G401.6 (cell line): ENCODE data around the gene TAPBPL.
A peak's percentile ranks its signal among the peaks of the same experiment; 100 is the strongest.
"Not testable (repeated sequence)": the region's sequence is repeated elsewhere in the genome, so short reads cannot be mapped to it uniquely, and the experiment has no call there.

Experiments
- FAIRE-seq: peaks from 2 replicates; lab custom pipeline; 2012; peaks lifted over from hg19 to GRCh38; lab: Jason Lieb, UNC

TAPBPL gene

DNA sequence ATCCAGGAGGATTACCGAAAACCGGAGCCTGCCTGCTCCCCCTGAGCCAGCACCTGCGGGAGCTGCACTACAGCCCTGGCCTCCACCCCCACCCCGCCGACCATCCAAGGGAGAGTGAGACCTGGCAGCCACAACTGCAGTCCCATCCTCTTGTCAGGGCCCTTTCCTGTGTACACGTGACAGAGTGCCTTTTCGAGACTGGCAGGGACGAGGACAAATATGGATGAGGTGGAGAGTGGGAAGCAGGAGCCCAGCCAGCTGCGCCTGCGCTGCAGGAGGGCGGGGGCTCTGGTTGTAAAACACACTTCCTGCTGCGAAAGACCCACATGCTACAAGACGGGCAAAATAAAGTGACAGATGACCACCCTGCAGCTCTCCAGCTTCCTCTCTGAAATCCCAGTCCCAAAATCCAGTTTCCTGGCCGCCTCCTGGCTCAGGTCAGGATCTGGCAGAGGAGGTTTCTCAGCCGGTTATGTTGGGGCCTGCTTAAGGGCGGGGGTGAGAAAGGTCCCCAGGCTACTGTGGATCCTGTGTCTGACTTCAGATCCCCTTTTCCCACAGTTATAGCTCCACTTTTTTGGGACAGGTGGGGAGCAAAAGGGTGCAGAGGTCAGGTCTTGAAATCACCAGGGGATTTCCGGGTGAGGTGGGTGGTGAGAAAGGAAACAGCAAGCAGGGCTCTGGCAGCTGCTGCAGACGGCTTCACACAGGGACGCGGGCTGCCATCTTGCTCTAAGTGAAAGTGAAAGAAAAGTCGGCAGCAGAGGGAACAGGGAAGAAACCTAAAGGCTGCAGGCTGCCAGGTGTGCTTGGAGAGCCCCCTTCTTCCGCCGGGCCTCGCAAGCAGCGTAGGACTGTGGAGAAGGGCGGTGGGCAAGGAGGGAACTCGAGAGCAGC is at the start of gene TAPBPL:
Gene TAPBPL (plus strand): TSS at position 695 of the 897 bp plus-strand sequence. CDS start 207 bp downstream, outside the sequence.
- no peak for FAIRE-seq

DNA sequence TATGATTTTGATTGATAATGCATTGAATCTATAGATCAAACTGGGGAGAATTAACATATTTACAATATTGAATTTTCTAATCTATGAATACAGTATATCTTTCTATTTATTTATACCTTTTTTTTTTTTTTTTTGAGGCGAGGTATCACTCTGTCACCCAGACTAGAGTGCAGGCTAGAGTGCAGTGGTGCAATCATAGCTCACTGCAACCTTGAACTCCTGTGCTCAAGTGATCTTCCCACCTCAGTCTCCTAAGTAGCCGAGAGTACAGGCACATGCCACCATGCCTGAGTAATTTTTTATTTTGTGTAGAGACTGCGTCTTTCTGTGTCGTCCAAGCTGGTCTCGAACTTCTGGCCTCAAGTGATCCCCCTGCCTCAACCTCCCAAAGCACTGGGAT is 47.5 kb upstream of the TAPBPL start:
- FAIRE-seq: no peak

DNA sequence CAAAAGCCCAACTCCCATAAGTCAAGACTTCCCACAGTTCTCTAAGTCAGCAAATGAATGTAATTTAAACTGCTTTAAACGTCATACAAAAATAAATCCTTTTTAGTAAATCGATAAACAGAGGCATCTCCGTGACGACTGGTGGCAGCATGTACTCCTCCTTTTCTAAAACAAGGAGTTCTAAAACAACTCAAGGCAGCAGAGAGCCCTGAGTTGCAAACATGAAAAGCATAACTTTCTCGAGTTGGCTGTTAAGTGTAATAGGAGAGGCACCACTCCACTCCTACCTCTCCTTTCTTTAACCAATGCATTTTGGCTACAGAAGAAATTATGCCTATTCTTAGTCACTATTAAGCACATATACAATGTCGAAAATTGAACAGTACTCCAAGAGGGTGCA is 45.9 kb upstream of the TAPBPL start:
- no peak for FAIRE-seq

DNA sequence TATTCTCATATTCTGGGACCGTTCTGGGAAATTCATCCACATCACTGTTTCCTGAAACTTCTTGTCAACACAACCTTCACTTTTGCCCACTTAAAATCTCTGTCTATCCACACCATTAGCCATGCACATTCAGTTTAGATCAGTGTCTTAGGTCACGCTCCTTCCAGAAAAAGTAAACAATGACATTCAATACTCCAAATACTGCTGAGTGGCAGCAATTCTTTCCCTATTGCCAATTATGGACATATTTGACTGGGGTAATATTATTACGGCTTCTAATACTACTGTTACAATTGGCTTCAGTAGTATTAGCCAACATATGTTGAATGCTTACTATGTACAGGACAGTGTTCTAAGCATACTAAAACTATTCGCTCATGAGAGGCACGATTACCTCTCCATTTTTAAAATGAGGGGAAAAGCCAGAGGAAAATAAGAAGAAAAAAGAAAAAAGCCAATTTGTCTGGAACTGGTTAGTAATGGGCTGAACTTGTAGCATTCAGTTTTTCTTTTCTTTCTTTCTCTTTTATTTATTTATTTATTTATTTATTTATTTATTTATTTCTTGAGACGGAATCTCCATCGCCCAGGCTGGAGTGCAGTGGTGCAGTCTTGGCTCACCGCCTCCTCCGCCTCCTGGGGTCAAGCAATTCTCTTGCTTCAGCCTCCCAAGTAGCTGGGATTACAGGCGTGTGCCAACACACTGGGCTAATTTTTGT is 44.4 kb upstream of the TAPBPL start:
- no peak for FAIRE-seq

GRCh38 chr12:6416596-6416995 is 35.2 kb upstream of the TAPBPL start:
- FAIRE-seq: no peak

GRCh38 chr12:6418796-6419195 is 33.0 kb upstream of the TAPBPL start:
- no peak for FAIRE-seq

DNA sequence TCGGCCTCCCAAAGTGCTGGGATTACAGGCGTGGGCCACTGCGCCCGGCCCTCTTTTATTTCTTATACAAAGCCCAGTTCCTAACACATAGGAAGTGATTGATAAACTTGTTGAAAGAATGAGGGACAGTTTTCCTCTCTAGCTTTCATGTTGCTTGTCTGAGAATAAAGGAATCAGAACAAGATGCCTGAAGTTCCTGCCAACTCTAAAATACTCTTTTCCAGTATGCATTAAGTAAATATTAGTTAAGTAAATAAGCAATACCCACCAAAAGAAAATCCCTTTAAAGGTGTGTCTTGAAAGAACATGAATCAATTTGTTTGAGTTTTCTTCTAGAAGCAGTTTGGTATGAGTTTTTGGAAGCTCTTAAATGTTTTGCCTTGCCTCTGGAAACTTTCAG is 31.5 kb upstream of the TAPBPL start:
- no peak for FAIRE-seq

DNA sequence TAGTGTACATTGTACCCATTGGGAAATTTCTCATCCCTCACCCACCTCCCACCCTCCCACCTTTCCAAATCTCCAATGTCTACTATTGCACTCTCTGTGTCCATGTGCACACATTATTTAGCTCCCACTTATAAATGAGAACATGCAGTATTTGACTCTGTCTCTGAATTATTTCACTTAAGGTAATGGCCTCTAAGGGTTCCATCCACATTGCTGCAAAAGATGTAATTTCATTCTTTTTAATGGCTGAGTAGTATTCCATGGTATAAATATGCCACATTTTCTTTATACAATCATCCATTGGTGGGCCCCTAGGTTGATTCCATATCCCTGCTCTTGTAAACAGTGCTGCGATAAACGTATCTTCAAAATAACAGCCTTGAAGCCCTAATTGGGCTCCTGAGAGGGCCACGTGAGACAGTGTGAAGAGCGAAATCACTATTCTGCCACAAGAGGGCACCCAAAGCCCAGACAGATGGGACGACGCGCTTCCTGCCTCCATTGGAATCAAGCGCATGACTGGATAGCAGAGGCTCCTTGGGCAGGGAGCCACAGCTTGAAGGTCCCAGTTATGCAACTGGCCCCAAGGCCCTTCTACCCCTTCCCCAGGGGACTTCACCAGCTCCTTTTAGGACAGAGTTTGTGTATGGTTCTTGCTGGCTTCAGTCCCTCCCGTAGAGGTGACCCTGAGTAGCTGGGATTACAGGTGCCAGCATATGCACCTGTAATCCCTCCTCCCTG is 28.4 kb upstream of the TAPBPL start:
- peak; percentile 89 for FAIRE-seq

GRCh38 chr12:6424008-6424347 is 27.9 kb upstream of the TAPBPL start:
- no peak for FAIRE-seq

DNA sequence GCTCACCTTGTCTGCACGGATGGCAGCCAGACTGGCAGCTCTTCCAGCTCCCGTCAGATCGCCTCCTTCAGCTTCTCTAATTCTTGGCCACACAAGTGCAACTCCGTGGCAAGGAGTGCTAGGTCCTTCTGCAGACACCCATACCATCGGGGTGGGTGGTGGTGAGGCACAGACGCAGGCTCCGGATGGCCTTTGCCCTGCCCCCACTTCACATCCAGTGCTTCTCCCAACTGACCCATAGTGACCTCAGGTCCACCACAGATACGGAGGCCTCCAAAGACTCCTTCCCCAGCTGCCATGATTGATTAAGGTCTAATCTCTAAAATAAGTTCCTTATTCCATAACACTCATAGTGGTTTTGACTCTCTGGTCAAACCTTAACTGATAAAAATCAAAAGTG is 27.0 kb upstream of the TAPBPL start:
- no peak for FAIRE-seq

DNA sequence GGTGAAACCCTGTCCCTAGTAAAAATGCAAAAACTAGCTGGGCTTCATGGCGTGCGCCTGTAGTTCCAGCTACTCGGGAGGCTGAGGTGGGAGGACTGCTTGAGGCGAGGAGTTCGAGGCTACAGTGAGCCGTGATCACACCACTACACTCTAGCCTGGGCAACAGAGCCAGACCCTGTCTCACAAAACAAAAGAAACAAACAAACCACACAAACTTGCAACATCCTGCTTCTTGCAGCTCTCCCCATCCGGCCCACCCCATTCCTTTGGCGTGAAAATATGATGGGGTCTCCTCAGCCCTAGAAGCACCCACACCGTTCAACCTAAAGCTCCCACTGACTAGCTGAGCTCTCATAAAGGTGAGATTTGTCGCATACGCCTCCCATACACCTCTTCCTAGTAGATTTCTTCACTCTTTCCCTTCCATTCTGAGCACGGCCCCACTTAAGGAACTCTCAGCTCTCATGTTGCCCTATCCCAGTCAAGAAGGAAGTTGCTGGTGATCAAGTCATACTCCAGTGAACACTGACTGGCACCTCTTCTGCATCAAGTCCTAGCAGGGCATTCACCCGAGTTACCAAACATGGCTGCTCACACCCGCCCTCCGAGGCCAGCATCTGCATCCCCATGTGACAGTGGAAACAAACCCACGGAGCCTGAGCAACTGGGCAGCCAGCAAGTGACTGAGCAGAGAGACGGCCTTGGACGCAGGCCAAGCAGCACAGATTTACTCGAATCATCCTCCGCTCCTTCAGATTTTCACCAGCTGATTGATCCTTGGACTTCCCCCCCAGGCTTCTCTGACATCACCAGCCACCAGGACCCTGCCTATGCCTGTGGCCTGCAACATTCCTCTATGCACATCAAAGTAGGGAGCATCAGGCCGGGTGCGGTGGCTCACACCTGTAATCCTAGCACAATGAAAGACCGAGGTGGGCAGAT is 26.0 kb upstream of the TAPBPL start:
- FAIRE-seq: no peak

DNA sequence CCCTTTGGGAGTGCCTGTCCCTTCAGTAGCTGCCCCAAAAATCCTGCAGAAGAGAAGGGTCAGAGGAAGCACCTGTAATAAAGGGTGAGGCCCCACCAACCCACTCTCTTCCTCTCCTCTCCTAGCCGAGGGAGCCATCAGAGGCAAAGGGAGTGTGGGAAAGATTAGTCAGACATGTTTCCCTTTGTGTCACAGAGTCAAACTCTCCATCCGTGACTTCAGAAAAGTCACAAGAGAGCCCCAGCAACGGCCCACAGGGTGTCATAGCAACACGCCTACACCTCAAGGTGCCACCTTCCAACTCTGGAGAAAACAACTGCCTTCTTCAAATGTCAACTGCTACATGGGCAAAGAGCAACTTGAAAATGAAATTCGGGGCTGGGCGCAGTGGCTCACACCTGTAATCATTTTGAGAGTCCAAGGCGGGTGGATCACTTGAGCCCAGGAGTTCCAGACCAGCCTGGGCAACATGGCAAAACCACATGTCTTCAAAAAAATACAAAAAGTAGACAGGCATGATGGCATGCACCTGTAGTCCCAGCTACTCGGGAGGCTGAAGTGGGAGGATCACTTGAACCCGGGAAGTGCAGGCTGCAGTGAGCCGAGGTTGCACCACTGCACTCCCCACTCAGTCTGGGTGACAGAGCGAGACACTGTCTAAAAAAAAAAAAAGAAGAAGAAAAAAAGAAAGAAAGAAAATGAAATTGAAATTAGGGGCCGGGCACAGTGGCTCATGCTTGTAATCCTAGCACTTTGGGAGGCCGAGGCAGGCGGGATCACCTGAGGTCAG is 24.8 kb upstream of the TAPBPL start:
- FAIRE-seq: no peak

DNA sequence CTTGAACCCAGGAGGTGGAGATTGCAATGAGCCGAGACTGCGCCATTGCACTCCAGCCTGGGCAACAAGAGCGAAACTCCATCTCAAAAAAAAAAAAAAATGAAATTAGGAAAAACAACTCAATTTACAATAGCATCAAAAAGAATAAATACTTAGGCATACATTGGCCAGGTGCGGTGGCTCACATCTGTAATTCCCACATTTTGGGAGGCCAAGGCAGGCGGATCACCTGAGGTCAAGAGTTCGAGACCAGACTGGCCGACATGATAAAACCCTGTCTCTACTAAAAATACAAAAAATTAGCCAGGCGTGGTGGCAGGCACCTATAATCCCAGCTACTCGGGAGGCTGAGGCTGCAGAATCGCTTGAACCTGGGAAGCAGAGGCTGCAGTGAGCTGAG is 24.0 kb upstream of the TAPBPL start:
- not testable (repeated sequence) for FAIRE-seq

DNA sequence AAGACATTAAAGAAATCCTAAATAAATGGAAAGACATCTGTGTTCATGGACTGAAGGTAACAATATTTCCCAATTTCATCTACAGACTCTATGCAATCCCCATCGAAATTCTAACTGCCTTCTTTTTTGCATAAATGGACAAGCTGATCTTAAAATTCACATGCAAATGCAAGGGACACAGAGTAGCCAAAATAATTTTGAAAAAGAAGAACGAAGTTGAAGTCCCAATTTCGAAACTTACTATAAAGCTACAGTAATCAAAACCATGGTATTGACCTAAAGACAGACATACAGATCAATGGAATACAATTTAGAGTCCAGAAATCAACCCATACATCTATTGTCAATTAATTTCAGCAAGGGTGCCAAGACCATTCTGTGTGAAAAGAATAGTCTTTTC is 23.5 kb upstream of the TAPBPL start:
- FAIRE-seq: no peak

DNA sequence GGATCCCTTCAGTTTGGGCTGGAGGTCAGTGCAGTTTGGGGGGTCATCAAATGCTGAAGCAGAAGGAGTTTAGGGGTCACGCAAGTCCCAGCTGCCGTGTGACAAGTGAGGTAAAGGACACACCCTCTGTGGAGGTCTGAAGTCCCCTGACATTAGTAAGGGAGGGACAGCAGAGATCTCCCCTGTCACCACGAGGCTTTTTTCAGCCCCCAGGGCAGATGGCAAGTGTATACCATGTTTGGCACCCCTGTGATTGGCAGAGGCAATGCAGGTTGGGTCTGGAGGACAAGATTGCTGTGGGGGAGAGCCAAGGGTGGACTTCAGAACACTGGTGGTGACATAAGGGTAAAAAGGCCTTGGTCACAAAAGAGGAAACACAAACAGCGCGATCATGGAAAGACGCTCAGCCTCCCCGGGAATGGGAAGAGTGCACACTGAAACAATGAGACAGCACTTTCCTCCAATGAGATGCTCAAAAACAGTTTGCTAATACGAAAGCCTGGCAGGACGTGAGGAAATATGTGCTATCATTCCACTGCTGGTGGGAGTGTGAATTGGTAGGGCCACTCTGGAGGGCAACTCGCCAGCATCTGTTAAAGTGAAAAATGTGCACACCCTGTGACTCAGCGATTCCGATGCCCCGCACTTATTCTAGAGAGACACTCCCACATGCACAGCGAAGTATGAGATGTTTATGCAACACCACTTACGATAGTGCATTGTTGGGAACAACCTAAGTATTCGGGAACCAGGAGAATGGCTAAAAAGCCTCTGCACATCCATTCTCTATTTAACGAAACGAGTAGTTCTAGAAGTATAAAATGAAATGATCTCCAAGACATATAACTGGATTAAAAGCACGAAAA is 21.5 kb upstream of the TAPBPL start:
- no peak for FAIRE-seq

- no peak for FAIRE-seq
These were observed 18.9 kb upstream of the TAPBPL start for GRCh38 chr12:6432991-6433390.

- FAIRE-seq: no peak
These were observed 17.4 kb upstream of the TAPBPL start for GRCh38 chr12:6434205-6435140.

DNA sequence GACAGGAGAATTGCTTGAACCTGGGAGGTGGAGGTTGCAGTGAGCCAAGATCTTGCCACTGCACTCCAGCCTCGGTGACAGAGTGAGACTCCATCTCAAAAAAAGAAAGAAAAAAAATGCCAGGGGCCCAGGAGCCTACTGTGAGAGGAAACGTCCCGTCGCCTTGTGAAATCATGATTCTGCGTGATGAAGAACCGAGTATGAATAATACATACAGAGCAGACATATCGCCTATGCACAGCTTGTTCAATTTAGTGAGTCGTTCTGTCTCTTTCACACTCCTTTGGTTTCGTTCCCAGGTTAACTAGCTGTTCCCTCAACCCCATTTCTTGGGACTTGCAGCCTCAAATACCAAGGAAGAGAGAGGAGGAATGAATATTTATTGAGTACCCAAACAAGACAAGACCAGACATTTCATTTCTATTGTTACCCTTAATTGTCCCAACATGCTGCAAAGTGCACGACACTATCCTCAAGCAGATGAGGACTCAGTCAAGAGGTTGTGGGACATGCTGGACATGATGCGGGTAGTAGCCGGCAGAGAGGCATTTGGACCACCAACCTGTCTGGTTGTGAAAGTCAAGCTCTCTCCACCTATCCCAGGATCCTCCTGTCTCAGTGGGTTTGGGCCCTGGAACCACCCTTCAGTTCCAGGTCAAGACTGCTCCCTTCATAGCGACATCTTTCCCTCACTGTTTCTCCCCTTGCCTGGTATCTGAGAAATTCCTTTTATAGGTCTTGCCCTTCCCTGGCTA is 15.7 kb upstream of the TAPBPL start:
- no peak for FAIRE-seq
